ENCODE measurements around the gene VPS37B. TPM values are rescaled to one million over a fixed set of nuclear protein-coding genes. Genes with fewer than 3 reads are reported as not detected.
"Not testable (repeated sequence)": the region's sequence is repeated elsewhere in the genome, so short reads cannot be mapped to it uniquely, and the experiment has no call there.

The VPS37B gene
- 10 to 100 TPM; 24.5 to 28.4 (median 25.8) TPM for total RNA-seq

GRCh38 chr12:122895704-122896636 is at the start of gene VPS37B:
Gene VPS37B (minus strand): TSS chr12:122896124. CDS start chr12:122896062, 62 bp downstream.
- Histone ChIP-seq H3K27ac (peak within 1 kb of the TSS; percentile 87 to 98 (median 92)), H3K9me3 (peaks cover 0 to 4% (median 0%) of the 10 kb centered on the region in 4 donors), H3K4me3 (peak within 1 kb of the TSS; percentile 74 to 95 (median 80)), H3K36me3 (no peaks in the 10 kb centered on the region), H3K4me1 (peaks cover 0 to 60% (median 45%) of the 10 kb centered on the region in 4 donors), H3K27me3 (no peaks in the 10 kb centered on the region)
- peak; percentile 62 to 68 for DNase-seq (ENCODE audit: low spot score in 2 of 2)
- TF ChIP-seq CTCF (IDR thresholded peaks at IDR 0.05) (peak in 2 of 5 experiments; percentile 54), POLR2A (IDR thresholded peaks at IDR 0.05) (peak; percentile 89 to 94), EP300 (IDR thresholded peaks at IDR 0.05) (peak; percentile 40 to 93)
- 7 to 14% methylated on average over 50 to 75 of the region's 81 CpGs for WGBS, 2 donors

- WGBS, 2 donors, result 52% methylated on average over 10 to 12 of the region's 14 CpGs
- H3K36me3 ChIP-seq, result peaks cover 0 to 1% (median 0%) of the 10 kb centered on the region in 3 donors
- no peak for DNase-seq (ENCODE audit: low spot score in 2 of 2)
- peaks cover 0 to 65% (median 30%) of the 10 kb centered on the region in 4 donors for H3K4me1 ChIP-seq
- H3K27me3 ChIP-seq, result no peaks in the 10 kb centered on the region
- no peak overlapping the region for H3K4me3 ChIP-seq
- no peaks in the 10 kb centered on the region for H3K9me3 ChIP-seq
- TF ChIP-seq EP300 (IDR thresholded peaks at IDR 0.05) (peak in 1 of 2 donors; percentile 63), POLR2A (IDR thresholded peaks at IDR 0.05) (no peak)
- H3K27ac ChIP-seq, result peak overlapping the region in 3 of 4 donors; percentile 3 to 91 (median 59)
Observed at GRCh38 chr12:122944605-122945592, 49.0 kb upstream of the VPS37B start.

GRCh38 chr12:122943196-122943595 is 47.3 kb upstream of the VPS37B start:
- no peak for DNase-seq (ENCODE audit: low spot score in 2 of 2)
- H3K4me1 ChIP-seq, result peaks cover 0 to 52% (median 23%) of the 10 kb centered on the region in 4 donors
- no peaks in the 10 kb centered on the region for H3K9me3 ChIP-seq
- peaks cover 0 to 16% (median 0%) of the 10 kb centered on the region in 3 donors for H3K36me3 ChIP-seq
- 46 to 57% methylated on average over 13 of the region's 13 CpGs for WGBS, 2 donors
- no peaks in the 10 kb centered on the region for H3K27me3 ChIP-seq
- peak in 1 of 2 donors; percentile 22 for TF ChIP-seq EP300 (IDR thresholded peaks at IDR 0.05)
- TF ChIP-seq CTCF (IDR thresholded peaks at IDR 0.05), result no peak
- no peak for TF ChIP-seq POLR2A (IDR thresholded peaks at IDR 0.05)
- peak overlapping the region in 2 of 4 donors; percentile 59 to 91 for H3K27ac ChIP-seq
- H3K4me3 ChIP-seq, result no peak overlapping the region

GRCh38 chr12:122942637-122943036 is 46.7 kb upstream of the VPS37B start:
- no peaks in the 10 kb centered on the region for H3K27me3 ChIP-seq

GRCh38 chr12:122941351-122941750 is 45.4 kb upstream of the VPS37B start:
- not testable (repeated sequence) for H3K9me3 ChIP-seq; H3K27ac ChIP-seq; H3K4me3 ChIP-seq; H3K27me3 ChIP-seq; DNase-seq (ENCODE audit: low spot score in 2 of 2)
- Histone ChIP-seq H3K4me1 (peaks cover 0 to 35% (median 8%) of the 10 kb centered on the region in 4 donors), H3K36me3 (peaks cover 0 to 33% (median 0%) of the 10 kb centered on the region in 3 donors)
- 88 to 89% methylated on average over 5 of the region's 5 CpGs for WGBS, 2 donors

More at GRCh38 chr12:122942637-122943036, 46.7 kb upstream of the VPS37B start:
- Histone ChIP-seq H3K9me3 (no peaks in the 10 kb centered on the region), H3K27ac (peak overlapping the region in 2 of 4 donors; percentile 59 to 91), H3K36me3 (peaks cover 0 to 22% (median 0%) of the 10 kb centered on the region in 3 donors), H3K4me3 (no peak overlapping the region), H3K4me1 (peaks cover 0 to 48% (median 21%) of the 10 kb centered on the region in 4 donors)
- no peak for DNase-seq (ENCODE audit: low spot score in 2 of 2)
- no peak for TF ChIP-seq CTCF (IDR thresholded peaks at IDR 0.05)
- TF ChIP-seq EP300 (IDR thresholded peaks at IDR 0.05), result no peak
- no peak for TF ChIP-seq POLR2A (IDR thresholded peaks at IDR 0.05)
- WGBS, 2 donors, result 86 to 95% methylated on average over 2 of the region's 2 CpGs
